Measurements from ENCODE around the gene NAGLU.
A peak's percentile ranks its signal among the peaks of the same experiment; 100 is the strongest.

Gene NAGLU

DNA sequence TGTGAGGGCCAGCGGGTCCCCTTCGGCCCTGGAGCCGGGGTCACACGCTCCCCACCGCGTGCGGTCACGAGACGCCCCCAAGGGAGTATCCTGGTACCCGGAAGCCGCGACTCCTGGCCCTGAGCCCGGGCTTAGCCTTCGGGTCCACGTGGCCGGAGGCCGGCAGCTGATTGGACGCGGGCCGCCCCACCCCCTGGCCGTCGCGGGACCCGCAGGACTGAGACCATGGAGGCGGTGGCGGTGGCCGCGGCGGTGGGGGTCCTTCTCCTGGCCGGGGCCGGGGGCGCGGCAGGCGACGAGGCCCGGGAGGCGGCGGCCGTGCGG lies at the start of gene NAGLU:
Gene NAGLU, plus strand, starts transcription at position 194 of the 324 bp plus-strand sequence. Its CDS starts 32 bp downstream, at position 226.
- Histone ChIP-seq H3K4me1 (ENCODE audit: insufficient read depth, poor library complexity, severe bottlenecking) (peaks cover 12% of the 10 kb centered on the region), H3K27me3 (ENCODE audit: insufficient read depth, poor library complexity, severe bottlenecking) (no peaks in the 10 kb centered on the region), H3K36me3 (ENCODE audit: low read depth) (peaks cover 5% of the 10 kb centered on the region; the same call in 1 of the 2 replicates), H3K9me3 (ENCODE audit: severe bottlenecking) (no peaks in the 10 kb centered on the region), H3K27ac (ENCODE audit: poor library complexity, severe bottlenecking) (peak within 1 kb of the TSS; percentile 78), H3K4me3 (ENCODE audit: severe bottlenecking) (peak within 1 kb of the TSS; percentile 85)
- peak; percentile 85 for DNase-seq (ENCODE audit: low spot score)
- no peak for TF ChIP-seq CTCF (IDR thresholded peaks at IDR 0.05; ENCODE audit: poor library complexity, severe bottlenecking)
- ATAC-seq (ENCODE audit: low read depth) = peak; percentile 77

GRCh38 chr17:42488032-42488431 lies 48.0 kb upstream of the NAGLU start:
- Histone ChIP-seq H3K4me3 (ENCODE audit: severe bottlenecking) (no peak overlapping the region), H3K27me3 (ENCODE audit: insufficient read depth, poor library complexity, severe bottlenecking) (no peaks in the 10 kb centered on the region), H3K27ac (ENCODE audit: poor library complexity, severe bottlenecking) (no peak overlapping the region), H3K4me1 (ENCODE audit: insufficient read depth, poor library complexity, severe bottlenecking) (no peaks in the 10 kb centered on the region), H3K9me3 (ENCODE audit: severe bottlenecking) (no peaks in the 10 kb centered on the region), H3K36me3 (ENCODE audit: low read depth) (peaks cover 79% of the 10 kb centered on the region)
- no peak for TF ChIP-seq CTCF (IDR thresholded peaks at IDR 0.05; ENCODE audit: poor library complexity, severe bottlenecking)
- ATAC-seq (ENCODE audit: low read depth) (no peak), DNase-seq (ENCODE audit: low spot score) (no peak)

- no peak overlapping the region for H3K27ac ChIP-seq (ENCODE audit: poor library complexity, severe bottlenecking)
- no peaks in the 10 kb centered on the region for H3K27me3 ChIP-seq (ENCODE audit: insufficient read depth, poor library complexity, severe bottlenecking)
- no peak for TF ChIP-seq CTCF (IDR thresholded peaks at IDR 0.05; ENCODE audit: poor library complexity, severe bottlenecking)
- no peaks in the 10 kb centered on the region for H3K4me1 ChIP-seq (ENCODE audit: insufficient read depth, poor library complexity, severe bottlenecking)
- H3K36me3 ChIP-seq (ENCODE audit: low read depth) = peaks cover 54% of the 10 kb centered on the region
- DNase-seq (ENCODE audit: low spot score) (no peak), ATAC-seq (ENCODE audit: low read depth) (no peak)
- no peaks in the 10 kb centered on the region for H3K9me3 ChIP-seq (ENCODE audit: severe bottlenecking)
- no peak overlapping the region for H3K4me3 ChIP-seq (ENCODE audit: severe bottlenecking)
These were observed 42.7 kb upstream of the NAGLU start for GRCh38 chr17:42493319-42493718.

DNA sequence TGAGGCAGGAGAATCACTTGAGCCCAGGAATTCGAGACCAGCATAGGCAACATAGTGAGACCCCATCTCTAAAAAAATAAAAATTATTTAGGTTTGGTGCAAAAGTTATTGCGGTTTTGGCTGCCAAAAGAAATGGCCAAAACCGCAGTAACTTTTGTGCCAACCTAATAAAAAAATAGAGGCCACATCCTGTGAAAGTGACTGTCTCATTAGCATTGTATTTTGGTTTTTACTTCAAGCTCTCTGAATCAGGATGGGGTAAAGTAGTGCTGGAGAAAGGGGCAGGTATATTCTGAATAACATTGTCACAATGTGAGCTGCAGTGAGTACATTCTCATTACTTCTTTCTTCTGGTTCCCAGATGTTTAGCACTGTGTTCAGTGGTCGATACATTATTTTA lies 41.4 kb upstream of the NAGLU start:
- no peak overlapping the region for H3K4me3 ChIP-seq (ENCODE audit: severe bottlenecking)
- TF ChIP-seq CTCF (IDR thresholded peaks at IDR 0.05; ENCODE audit: poor library complexity, severe bottlenecking) = no peak
- no peaks in the 10 kb centered on the region for H3K4me1 ChIP-seq (ENCODE audit: insufficient read depth, poor library complexity, severe bottlenecking)
- no peaks in the 10 kb centered on the region for H3K9me3 ChIP-seq (ENCODE audit: severe bottlenecking)
- H3K36me3 ChIP-seq (ENCODE audit: low read depth) = peaks cover 60% of the 10 kb centered on the region
- no peak for DNase-seq (ENCODE audit: low spot score)
- ATAC-seq (ENCODE audit: low read depth) = no peak
- no peaks in the 10 kb centered on the region for H3K27me3 ChIP-seq (ENCODE audit: insufficient read depth, poor library complexity, severe bottlenecking)
- no peak overlapping the region for H3K27ac ChIP-seq (ENCODE audit: poor library complexity, severe bottlenecking)

DNA sequence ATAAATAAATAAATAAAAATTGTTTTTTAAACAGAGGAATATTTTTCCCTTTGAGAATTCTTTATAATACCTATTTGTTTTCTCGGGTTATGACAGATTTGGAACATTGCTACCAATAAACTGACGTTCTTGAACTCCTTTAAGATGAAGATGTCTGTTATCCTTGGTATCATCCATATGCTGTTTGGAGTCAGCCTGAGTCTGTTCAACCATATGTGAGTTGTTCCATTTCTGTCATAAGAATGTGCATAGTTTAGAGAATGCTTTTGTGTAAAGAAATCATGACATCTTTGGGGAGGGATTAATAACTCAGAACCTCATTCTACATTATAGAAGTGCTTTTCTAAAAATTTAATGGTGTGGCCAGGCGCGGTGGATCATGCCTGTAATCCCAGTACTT lies 37.2 kb upstream of the NAGLU start:
- peaks cover 70% of the 10 kb centered on the region for H3K36me3 ChIP-seq (ENCODE audit: low read depth)
- no peaks in the 10 kb centered on the region for H3K27me3 ChIP-seq (ENCODE audit: insufficient read depth, poor library complexity, severe bottlenecking)
- no peak for TF ChIP-seq CTCF (IDR thresholded peaks at IDR 0.05; ENCODE audit: poor library complexity, severe bottlenecking)
- H3K4me1 ChIP-seq (ENCODE audit: insufficient read depth, poor library complexity, severe bottlenecking) = no peaks in the 10 kb centered on the region
- H3K9me3 ChIP-seq (ENCODE audit: severe bottlenecking) = no peaks in the 10 kb centered on the region
- no peak for DNase-seq (ENCODE audit: low spot score)
- no peak for ATAC-seq (ENCODE audit: low read depth)
- H3K27ac ChIP-seq (ENCODE audit: poor library complexity, severe bottlenecking) = no peak overlapping the region
- H3K4me3 ChIP-seq (ENCODE audit: severe bottlenecking) = no peak overlapping the region
